B cell (primary cell): ENCODE data around the gene PYGO2. TPM values are rescaled to one million over a fixed set of nuclear protein-coding genes. Genes with fewer than 3 reads are reported as not detected.

Experiments
- ATAC-seq: fragments of 200-7000 bp; cut with Tn5 transposase; one replicate; pipeline ENCODE4 v1.10.0; 2021; ENCODE audit warnings: low read depth, mild to moderate bottlenecking, moderate number of reproducible peaks, moderate library complexity
- CTCF ChIA-PET: fragments of 350-600 bp; sonication (Branson Sonifier 250); formaldehyde crosslinking; loops from one replicate; lab custom pipeline; 2021; ENCODE audit warnings: antibody characterized with exemption, inconsistent platforms; lab: Charles Lee
- POLR2A ChIA-PET: fragments of 350-600 bp; sonication (Branson Sonifier 250); formaldehyde crosslinking; loops from one replicate; lab custom pipeline; 2021; ENCODE audit warnings: antibody characterized with exemption; lab: Charles Lee
- DNase-seq: peaks from one replicate; pipeline ENCODE4 v3.0.0; 2013
- H2AFZ ChIP-seq: 2 replicates; pipeline ENCODE4 v1.6.1; 2012; ENCODE audit warnings: mild to moderate bottlenecking, low read depth, low read length; ENCODE audit not compliant: insufficient read depth, poor library complexity, severe bottlenecking
- H3K27ac ChIP-seq, 2 donors: 1 replicate in 1 of 2; 2 replicates in 1 of 2; pipeline ENCODE4 v1.5.1; 2012 to 2013; ENCODE audit warnings: low read length in 2 of 2, mild to moderate bottlenecking in 2 of 2, moderate library complexity in 1 of 2
- H3K27me3 ChIP-seq, 4 experiments: fragments of 200-600 bp in 1 of 4; sonication (generic) in 1 of 4; replicated peaks in 1 of 4; 1 replicate in 2 of 4; 2 replicates in 2 of 4; pipeline versions ENCODE4 v1.6.1 to v1.7.0; 2013 to 2016; ENCODE audit warnings: low read length in 3 of 4, mild to moderate bottlenecking in 2 of 4, mixed read lengths in 1 of 4, moderate library complexity in 1 of 4; ENCODE audit not compliant: insufficient read depth in 4 of 4, control insufficient read depth in 3 of 4; ENCODE audit errors: control extremely low read depth in 1 of 4
- H3K36me3 ChIP-seq, 2 experiments: replicated peaks in 1 of 2; 1 replicate in 1 of 2; 2 replicates in 1 of 2; pipeline versions ENCODE4 v1.6.1 to v1.7.1; 2013; ENCODE audit warnings: low read length in 1 of 2; ENCODE audit not compliant: insufficient read depth in 2 of 2, control insufficient read depth in 1 of 2; ENCODE audit errors: control extremely low read depth in 1 of 2, extremely low read depth in 1 of 2
- H3K4me1 ChIP-seq, 2 donors: fragments of 200-600 bp in 1 of 2; sonication (generic) in 1 of 2; 1 replicate in 1 of 2; 2 replicates in 1 of 2; pipeline versions ENCODE4 v1.5.1 to v1.6.1; 2013 to 2017; ENCODE audit warnings: low read length in 2 of 2; ENCODE audit not compliant: control insufficient read depth in 2 of 2, insufficient read depth in 2 of 2
- H3K4me2 ChIP-seq: replicated peaks from 2 replicates; pipeline ENCODE3; 2012; ENCODE audit warnings: mild to moderate bottlenecking, low read depth, low read length; ENCODE audit not compliant: poor library complexity, severe bottlenecking
- H3K4me3 ChIP-seq, 5 experiments: fragments of 200-600 bp in 1 of 5; sonication (generic) in 1 of 5; 1 replicate in 3 of 5; 2 replicates in 2 of 5; pipeline versions ENCODE4 v1.5.1 to v1.7.0; 2011 to 2016; ENCODE audit warnings: low read length in 4 of 5, mild to moderate bottlenecking in 4 of 5, low read depth in 2 of 5, control low read depth in 1 of 5, moderate library complexity in 1 of 5; ENCODE audit not compliant: insufficient read depth in 1 of 5; ENCODE audit errors: control extremely low read depth in 1 of 5, extremely low read depth in 1 of 5
- H3K79me2 ChIP-seq: fragments of 200-600 bp; sonication (generic); one replicate; pipeline ENCODE4 v1.6.0; 2016; ENCODE audit warnings: low read length; ENCODE audit not compliant: control insufficient read depth, insufficient read depth
- H3K9ac ChIP-seq: fragments of 200-600 bp; sonication (generic); 2 replicates; pipeline ENCODE4 v1.6.1; 2017; ENCODE audit warnings: mild to moderate bottlenecking, low read length, moderate library complexity
- H3K9me3 ChIP-seq, 3 donors: one replicate each; pipeline versions ENCODE4 v1.6.1 to v1.7.1; 2013; ENCODE audit warnings: low read length in 2 of 3; ENCODE audit not compliant: control insufficient read depth in 2 of 3, insufficient read depth in 1 of 3; ENCODE audit errors: control extremely low read depth in 1 of 3
- H4K20me1 ChIP-seq: 2 replicates; pipeline ENCODE4 v1.6.0; 2012; ENCODE audit warnings: mild to moderate bottlenecking, low read length; ENCODE audit not compliant: insufficient read depth, control insufficient read depth, poor library complexity, severe bottlenecking
- H3K27ac Mint-ChIP-seq: one replicate; pipeline ENCODE4 v1.8.0; 2021; ENCODE audit warnings: mixed read lengths
- H3K27me3 Mint-ChIP-seq: one replicate; pipeline ENCODE4 v1.8.0; 2021; ENCODE audit warnings: mixed read lengths
- H3K4me1 Mint-ChIP-seq: one replicate; pipeline ENCODE4 v1.8.0; 2021; ENCODE audit warnings: mixed read lengths
- H3K4me3 Mint-ChIP-seq: one replicate; pipeline ENCODE4 v1.8.0; 2021; ENCODE audit warnings: mixed read lengths
- H3K9me3 Mint-ChIP-seq: one replicate; pipeline ENCODE4 v1.8.0; 2022; ENCODE audit warnings: mixed read lengths; ENCODE audit not compliant: insufficient read depth
- EZH2 ChIP-seq: IDR thresholded peaks from 2 replicates; pipeline ENCODE4 v1.6.1; 2012; ENCODE audit warnings: borderline replicate concordance, low read depth, mild to moderate bottlenecking, moderate library complexity, low read length; ENCODE audit not compliant: insufficient read depth, poor library complexity, severe bottlenecking
- WGBS: methylation state at CpG from one replicate; pipeline ENCODE4 v1.1.5; 2013; ENCODE audit warnings: missing lambda C conversion rate; ENCODE audit not compliant: insufficient coverage; 5-methylcytosine and 5-hydroxymethylcytosine counted together
- intact Hi-C: fragments of 100-400 bp; cut with micrococcal nuclease; formaldehyde crosslinking; loops from one replicate; pipeline ENCODE4 v1.10.0; 2022
- polyA plus RNA-seq: library from polyadenylated mRNA; depleted of rRNA; stranded (reverse); fragments of >200 nt; gene quantifications from 2 replicates; pipeline ENCODE4 v1.2.3, GENCODE V29; 2012
- total RNA-seq, 2 donors: library from RNA; stranded (reverse); fragments of 120-200 nt in 1 of 2; gene quantifications; 1 replicate in 1 of 2; 2 replicates in 1 of 2; pipeline versions ENCODE4 v1.2.3 to v1.2.4, GENCODE V29; 2013 to 2022
- TF ChIP-seq, protein P1 (sequence below): fragments of 200-600 bp; IDR thresholded peaks from one replicate; pipeline ENCODE4 v1.8.0; 2022; ENCODE audit warnings: antibody characterized with exemption, mild to moderate bottlenecking

The PYGO2 gene
- total and polyA plus RNA-seq, 2 donors (not counting 1 experiment from before 2014, with no cell fraction given) = 22.2 to 52.7 TPM

- intact Hi-C loops = loop anchor here (5.0 kb wide), 3 partner anchors 397 to 677 kb away; partner anchors contain the start of genes ADAR, ATP8B2 and UBE2Q1
- Histone ChIP-seq H3K4me1 (peaks cover 59 to 66% of the 10 kb centered on the region in 2 donors), H3K4me2 (peak overlapping the region; percentile 96), H3K79me2 (peaks cover 62% of the 10 kb centered on the region), H3K27me3 (no peaks in the 10 kb centered on the region), H3K27ac (peak overlapping the region; percentile 59 to 81), H3K9me3 (no peaks in the 10 kb centered on the region), H3K36me3 (peaks cover 0 to under 1% of the 10 kb centered on the region in 2 experiments), H4K20me1 (peaks cover 29% of the 10 kb centered on the region), H3K4me3 (peak overlapping the region; percentile 84 to 98 (median 93)), H3K9ac (peak overlapping the region; percentile 94), H2AFZ (peak overlapping the region; percentile 59)
- no peaks in the 10 kb centered on the region for H3K27me3 Mint-ChIP-seq
- no peaks in the 10 kb centered on the region for H3K9me3 Mint-ChIP-seq
- DNase-seq (no peak), ATAC-seq (no peak)
- peaks cover 56% of the 10 kb centered on the region for H3K4me1 Mint-ChIP-seq
- ChIA-PET POLR2A (interaction anchor here (1.5 to 7.4 kb wide), 2 partner anchors 11 to 30 kb away, joined by 9 to 74 read pairs; partner anchors contain the start of gene CKS1B), CTCF (interaction anchor here (0.7 to 18.4 kb wide), 3 partner anchors 10 to 60 kb away, joined by 3 to 295 read pairs (median 4); partner anchors contain the start of gene PBXIP1)
- no peak for TF ChIP-seq EZH2
- TF ChIP-seq, protein P1, sequence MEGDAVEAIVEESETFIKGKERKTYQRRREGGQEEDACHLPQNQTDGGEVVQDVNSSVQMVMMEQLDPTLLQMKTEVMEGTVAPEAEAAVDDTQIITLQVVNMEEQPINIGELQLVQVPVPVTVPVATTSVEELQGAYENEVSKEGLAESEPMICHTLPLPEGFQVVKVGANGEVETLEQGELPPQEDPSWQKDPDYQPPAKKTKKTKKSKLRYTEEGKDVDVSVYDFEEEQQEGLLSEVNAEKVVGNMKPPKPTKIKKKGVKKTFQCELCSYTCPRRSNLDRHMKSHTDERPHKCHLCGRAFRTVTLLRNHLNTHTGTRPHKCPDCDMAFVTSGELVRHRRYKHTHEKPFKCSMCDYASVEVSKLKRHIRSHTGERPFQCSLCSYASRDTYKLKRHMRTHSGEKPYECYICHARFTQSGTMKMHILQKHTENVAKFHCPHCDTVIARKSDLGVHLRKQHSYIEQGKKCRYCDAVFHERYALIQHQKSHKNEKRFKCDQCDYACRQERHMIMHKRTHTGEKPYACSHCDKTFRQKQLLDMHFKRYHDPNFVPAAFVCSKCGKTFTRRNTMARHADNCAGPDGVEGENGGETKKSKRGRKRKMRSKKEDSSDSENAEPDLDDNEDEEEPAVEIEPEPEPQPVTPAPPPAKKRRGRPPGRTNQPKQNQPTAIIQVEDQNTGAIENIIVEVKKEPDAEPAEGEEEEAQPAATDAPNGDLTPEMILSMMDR = no peak
- peak overlapping the region; percentile 90 for H3K4me3 Mint-ChIP-seq
- peak overlapping the region; percentile 94 for H3K27ac Mint-ChIP-seq
- 1% methylated on average over 12 of the region's 34 CpGs for WGBS
These were observed 42.3 kb upstream of the PYGO2 start for GRCh38 chr1:155003766-155004351.
